H1 (cell line): ENCODE results near the gene RAB1A. TPM values are rescaled to one million over a fixed set of nuclear protein-coding genes. Genes with fewer than 3 reads are reported as not detected.

Experiments used
- CEBPB ChIP-seq: IDR thresholded peaks from 2 replicates; pipeline ENCODE4 v1.6.1; 2012; ENCODE audit warnings: low read depth, low read length
- GTF2F1 ChIP-seq: IDR thresholded peaks from 2 replicates; pipeline ENCODE4 v1.6.1; 2012; ENCODE audit warnings: low read depth, low read length, improper control_type of control experiment, borderline replicate concordance
- KDM5A ChIP-seq: fragments of 200-600 bp; IDR thresholded peaks from 2 replicates; pipeline ENCODE4 v1.7.1; 2012; ENCODE audit warnings: mild to moderate bottlenecking, low read length, inconsistent platforms, mixed read lengths
- SRF ChIP-seq: IDR thresholded peaks from 2 replicates; pipeline ENCODE4 v1.6.1; 2011; ENCODE audit warnings: mild to moderate bottlenecking, low read depth, low read length, moderate library complexity
- SUZ12 ChIP-seq: fragments of 200-600 bp; sonication (generic); IDR thresholded peaks from 2 replicates; pipeline ENCODE4 v1.6.1; 2012; ENCODE audit warnings: mild to moderate bottlenecking, inconsistent platforms, low read length, moderate library complexity, mixed read lengths
- TAF1 ChIP-seq: IDR thresholded peaks from 2 replicates; pipeline ENCODE4 v1.6.1; 2011; ENCODE audit warnings: mild to moderate bottlenecking, low read depth, low read length
- polyA plus RNA-seq, 7 experiments: library from polyadenylated mRNA; depleted of rRNA in 3 of 7; stranded (reverse) in 5 of 7; unstranded in 2 of 7; fragments of >200 nt in 5 of 7; fragments of 200-250 nt in 2 of 7; gene quantifications; 1 replicate in 5 of 7; 2 replicates in 1 of 7; 4 replicates in 1 of 7; pipeline versions ENCODE4 v1.2.1 to v1.2.3, GENCODE V29; 2011 to 2013; ENCODE audit warnings: missing spikeins in 2 of 7, mixed read lengths in 2 of 7
- total RNA-seq: library from RNA; stranded (reverse); fragmentation: NEBNext Ultra II Directional; extraction: Animal tissue kit (Norgen Biotek cat#: 25700); gene quantifications from 2 replicates; pipeline ENCODE4 v1.2.1, GENCODE V29; 2021

Gene RAB1A
- total and polyA plus RNA-seq, 2 of the 8 experiments (the other 6 are each of a cell fraction or from before 2014, with no cell fraction given): 77.9 to 120 TPM

DNA sequence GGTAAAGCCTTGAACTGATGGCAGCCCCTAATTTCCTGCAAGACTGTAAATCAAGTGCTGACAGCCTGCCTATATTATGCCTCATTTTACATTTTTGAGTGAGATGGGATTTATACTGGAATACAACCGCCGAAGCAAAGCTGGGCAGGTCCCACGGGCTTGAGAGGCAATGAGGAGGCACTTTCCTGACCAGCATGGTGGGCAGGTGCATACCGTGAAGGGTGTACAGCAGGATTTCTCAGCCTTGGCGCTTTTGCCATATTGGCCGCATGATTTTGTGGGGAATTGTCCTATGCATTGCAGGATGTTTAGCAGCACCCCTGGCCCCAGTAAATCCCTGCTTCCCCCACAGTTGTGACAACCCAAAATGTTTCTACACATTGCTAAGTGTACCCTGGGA lies 50.9 kb downstream of the RAB1A start (continued):
- TF ChIP-seq CEBPB: no peak
- TF ChIP-seq TAF1: no peak
- no peak for TF ChIP-seq SUZ12
- TF ChIP-seq KDM5A: no peak
- TF ChIP-seq GTF2F1: no peak
- TF ChIP-seq SRF: no peak
- TF ChIP-seq, all 59 proteins: peak for 0
